NCI-H2107 treated with DMSO at 0.1 percent for 48 hours (cell line): Measurements from ENCODE around the gene NHLH2.

Experiments used
- DNase-seq: peaks from one replicate; lab custom pipeline; 2025; ENCODE audit not compliant: unreplicated experiment; lab: John Stamatoyannopoulos, UW

The NHLH2 gene

DNA sequence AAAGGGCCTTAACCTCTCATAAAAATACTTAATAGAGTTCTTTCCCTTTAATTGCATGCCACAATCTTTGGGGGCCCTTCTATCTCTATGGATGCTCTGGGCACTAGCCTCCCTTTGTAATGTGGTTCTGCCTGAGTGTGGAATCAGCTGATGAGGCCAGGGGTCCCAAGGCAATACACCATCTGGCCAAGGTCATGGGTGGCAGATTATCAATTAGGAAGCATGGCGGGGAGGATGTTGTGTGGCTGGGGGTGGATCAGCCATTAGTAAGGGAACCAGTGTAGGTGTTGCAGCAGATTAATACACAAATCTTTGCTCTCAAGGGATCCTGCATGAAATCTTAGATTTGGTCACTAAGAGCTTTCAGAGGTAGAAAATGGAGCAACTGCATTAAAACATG lies 35.3 kb downstream of the NHLH2 start:
- DNase-seq = no peak

- DNase-seq = no peak
Measured at GRCh38 chr1:115802416-115802815, 38.5 kb downstream of the NHLH2 start.

DNA sequence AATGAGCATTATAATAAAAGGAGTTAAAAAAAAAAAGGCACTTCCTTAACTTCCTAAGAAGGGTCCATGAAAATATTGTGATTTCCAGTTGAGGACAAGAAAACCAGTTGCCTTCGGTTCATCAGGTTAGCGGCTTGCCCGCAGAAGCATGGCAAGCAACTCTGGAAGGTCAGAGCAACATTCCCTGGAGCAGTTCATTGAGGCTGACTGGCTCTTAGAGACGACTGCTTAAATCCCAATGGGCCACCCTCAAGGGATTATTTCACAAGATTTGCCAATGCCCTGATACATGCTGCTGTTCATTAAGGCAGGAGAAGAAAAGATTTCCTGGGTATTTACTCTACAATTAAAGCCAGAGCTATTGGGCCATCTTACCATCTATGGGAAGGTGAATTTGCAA lies 43.4 kb downstream of the NHLH2 start:
- DNase-seq = no peak

DNA sequence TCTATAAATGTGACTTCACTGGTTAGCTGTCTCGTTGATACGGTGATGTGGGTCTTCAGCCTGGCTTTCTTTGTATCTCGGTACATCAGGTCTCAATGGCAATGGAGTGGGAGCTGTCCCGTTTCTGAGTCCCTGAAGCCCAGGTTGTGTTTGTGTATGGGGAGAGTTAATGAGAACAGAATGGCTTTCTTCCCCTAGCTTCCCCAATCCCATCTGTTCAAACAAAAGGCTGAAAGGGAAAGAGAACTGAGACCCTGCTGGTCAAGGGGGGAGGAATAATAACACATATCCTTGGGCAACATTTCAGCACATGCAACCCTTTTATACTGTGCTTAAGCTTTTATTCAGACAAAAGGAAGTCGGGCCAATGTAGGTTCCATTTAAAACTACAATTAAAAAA lies 44.0 kb downstream of the NHLH2 start:
- DNase-seq = no peak

GRCh38 chr1:115796036-115796435 lies 44.9 kb downstream of the NHLH2 start:
- DNase-seq = no peak

DNA sequence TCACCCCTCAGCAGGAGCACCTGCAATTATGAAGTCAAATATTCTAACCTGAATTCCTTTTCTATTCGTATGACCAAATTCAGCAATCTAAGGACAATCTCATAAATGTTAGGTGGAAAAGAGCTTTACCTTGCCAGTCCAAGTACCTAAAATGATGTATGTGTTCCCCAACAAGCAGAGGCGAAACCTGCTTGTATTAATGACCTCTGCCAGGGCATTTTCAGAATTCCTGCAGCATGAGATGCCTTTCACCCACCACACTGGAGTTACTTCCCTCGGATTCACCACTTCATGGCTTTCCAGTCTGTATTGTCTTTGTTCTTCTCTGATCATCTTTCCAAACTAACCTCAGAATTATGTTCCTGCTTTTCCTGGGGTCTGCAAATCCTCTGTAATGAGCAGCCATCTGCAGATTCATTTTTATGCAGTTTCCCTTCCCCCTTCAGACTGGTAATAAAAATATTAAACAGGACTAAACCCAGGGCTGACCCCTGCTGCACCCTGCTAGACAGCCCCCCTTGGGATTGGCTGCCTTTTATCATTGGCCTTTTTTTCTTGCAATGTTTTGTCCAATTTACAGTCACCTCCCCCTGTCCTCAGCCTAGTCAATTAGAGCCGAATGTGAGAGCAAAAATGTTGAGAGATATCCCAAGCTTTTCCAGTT lies 45.8 kb downstream of the NHLH2 start:
- no peak for DNase-seq

DNA sequence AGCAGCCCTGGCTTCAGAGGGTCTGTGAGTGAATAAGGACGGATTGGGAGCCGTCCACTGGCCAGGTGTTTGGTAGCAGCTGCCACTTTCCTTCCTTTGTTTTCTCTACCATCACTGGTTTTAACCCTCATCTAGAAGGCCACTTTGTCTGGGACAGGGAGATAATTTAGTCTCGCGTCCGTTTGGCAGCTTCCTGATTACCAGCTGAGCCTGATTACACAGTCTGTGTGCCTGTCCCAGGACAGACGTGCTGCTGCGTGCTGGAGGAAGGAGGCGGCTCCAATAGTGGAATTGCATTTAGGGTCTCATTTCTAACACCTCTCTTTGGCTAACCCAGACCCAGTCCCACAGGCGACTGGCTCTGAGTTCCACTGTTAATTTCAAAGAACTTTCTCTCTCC lies 47.8 kb downstream of the NHLH2 start:
- DNase-seq = no peak

DNA sequence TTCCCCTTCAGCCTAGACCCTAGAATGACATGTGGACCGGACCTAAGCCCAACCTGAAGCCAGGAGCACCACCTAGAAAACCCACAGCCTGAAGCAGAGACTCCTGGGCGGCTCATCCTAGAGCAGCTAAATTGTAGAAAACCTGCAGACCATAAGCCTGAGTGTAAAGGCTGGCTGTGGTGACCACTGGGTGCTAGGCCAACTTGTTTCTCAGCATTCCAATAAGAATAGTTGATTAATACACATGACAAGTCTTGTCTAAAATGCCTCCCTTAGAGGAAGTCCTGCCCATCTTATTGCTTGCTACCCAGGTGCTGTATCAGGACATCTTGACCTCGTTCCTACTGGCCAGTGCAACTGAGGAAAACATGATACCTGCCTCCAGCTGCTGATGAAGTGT lies 49.1 kb downstream of the NHLH2 start:
- no peak for DNase-seq

GRCh38 chr1:115790846-115791245 lies 50.1 kb downstream of the NHLH2 start:
- no peak for DNase-seq

DNA sequence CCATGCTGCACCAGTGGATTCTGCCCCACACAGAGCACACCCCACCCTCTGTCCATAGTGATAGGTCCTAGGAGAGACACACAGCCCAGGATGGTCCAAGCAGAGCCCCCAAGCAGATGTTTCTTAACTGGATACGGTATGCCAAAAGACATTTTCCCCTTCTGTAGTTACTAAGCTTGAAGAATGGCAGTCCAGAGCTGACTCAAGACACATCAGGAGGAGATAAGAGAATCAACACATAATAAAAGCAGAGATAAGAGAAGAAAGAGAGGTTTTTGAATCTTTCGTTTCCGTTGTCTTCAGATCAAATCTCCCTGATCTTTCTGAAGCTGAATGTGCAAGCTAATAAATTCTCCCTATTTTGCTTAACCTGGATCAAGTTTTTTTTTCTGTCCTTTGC lies 50.6 kb downstream of the NHLH2 start:
- DNase-seq = no peak
